ENCODE results near the gene ZBP1. TPM values are rescaled to one million over a fixed set of nuclear protein-coding genes. Genes with fewer than 3 reads are reported as not detected.

The ZBP1 gene
- total RNA-seq, 1 experiment from 2014 or later: not detected

DNA sequence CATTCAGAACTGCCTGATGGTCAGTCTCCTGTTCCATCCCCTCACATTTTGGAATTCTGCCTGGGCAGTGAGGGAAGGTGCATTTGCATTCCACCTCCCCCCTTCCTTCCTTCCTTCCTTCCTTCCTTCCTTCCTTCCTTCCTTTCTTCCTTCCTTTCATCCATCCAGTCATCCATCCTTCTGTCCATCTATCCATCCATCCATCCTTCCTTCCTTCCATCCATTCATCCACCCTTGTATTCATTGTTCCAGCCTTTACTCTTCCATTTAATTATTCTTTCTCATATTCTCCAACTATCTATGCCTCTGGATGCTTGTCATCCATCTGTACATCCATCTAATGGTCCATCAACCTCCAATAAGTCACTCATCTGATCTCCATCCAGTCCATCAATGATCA is 45.3 kb downstream of the ZBP1 start:
- H3K36me3 ChIP-seq (ENCODE audit: low read depth): no peaks in the 10 kb centered on the region
- no peaks in the 10 kb centered on the region for H3K9me2 ChIP-seq (ENCODE audit: insufficient read depth)
- ChIA-PET CTCF (no interaction called here), POLR2A (ENCODE audit: unreplicated experiment) (no interaction called here)
- intact Hi-C loops (cut with micrococcal nuclease; ENCODE audit: unreplicated experiment): no loop called here
- no peaks in the 10 kb centered on the region for H3F3A ChIP-seq (ENCODE audit: insufficient read depth, low read depth)
- no peak for TF ChIP-seq EZH2 (IDR thresholded peaks at IDR 0.05; ENCODE audit: low read depth)
- TF ChIP-seq, protein P1, sequence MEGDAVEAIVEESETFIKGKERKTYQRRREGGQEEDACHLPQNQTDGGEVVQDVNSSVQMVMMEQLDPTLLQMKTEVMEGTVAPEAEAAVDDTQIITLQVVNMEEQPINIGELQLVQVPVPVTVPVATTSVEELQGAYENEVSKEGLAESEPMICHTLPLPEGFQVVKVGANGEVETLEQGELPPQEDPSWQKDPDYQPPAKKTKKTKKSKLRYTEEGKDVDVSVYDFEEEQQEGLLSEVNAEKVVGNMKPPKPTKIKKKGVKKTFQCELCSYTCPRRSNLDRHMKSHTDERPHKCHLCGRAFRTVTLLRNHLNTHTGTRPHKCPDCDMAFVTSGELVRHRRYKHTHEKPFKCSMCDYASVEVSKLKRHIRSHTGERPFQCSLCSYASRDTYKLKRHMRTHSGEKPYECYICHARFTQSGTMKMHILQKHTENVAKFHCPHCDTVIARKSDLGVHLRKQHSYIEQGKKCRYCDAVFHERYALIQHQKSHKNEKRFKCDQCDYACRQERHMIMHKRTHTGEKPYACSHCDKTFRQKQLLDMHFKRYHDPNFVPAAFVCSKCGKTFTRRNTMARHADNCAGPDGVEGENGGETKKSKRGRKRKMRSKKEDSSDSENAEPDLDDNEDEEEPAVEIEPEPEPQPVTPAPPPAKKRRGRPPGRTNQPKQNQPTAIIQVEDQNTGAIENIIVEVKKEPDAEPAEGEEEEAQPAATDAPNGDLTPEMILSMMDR (conservative IDR thresholded peaks at IDR 0.05): no peak
- no peaks in the 10 kb centered on the region; the same call in 1 of the 2 replicates for H4K20me1 ChIP-seq (ENCODE audit: insufficient read depth)
- no peaks in the 10 kb centered on the region for H3K9me3 ChIP-seq (ENCODE audit: insufficient read depth, low read depth)
- no peaks in the 10 kb centered on the region for H3K79me2 ChIP-seq (ENCODE audit: low read depth)
- H3K4me2 ChIP-seq: no peak overlapping the region
- no peak overlapping the region for H2AFZ ChIP-seq
- no TSS peak for BruUV-seq (replicated peaks)
- no peak for DNase-seq
- no peaks in the 10 kb centered on the region for H3K4me1 ChIP-seq (replicated peaks; ENCODE audit: insufficient read depth)
- no peak overlapping the region for H3K27ac ChIP-seq
- no peak overlapping the region for H3K4me3 ChIP-seq
- peaks cover 98% of the 10 kb centered on the region for H3K27me3 ChIP-seq (ENCODE audit: insufficient read depth, low read depth)

DNA sequence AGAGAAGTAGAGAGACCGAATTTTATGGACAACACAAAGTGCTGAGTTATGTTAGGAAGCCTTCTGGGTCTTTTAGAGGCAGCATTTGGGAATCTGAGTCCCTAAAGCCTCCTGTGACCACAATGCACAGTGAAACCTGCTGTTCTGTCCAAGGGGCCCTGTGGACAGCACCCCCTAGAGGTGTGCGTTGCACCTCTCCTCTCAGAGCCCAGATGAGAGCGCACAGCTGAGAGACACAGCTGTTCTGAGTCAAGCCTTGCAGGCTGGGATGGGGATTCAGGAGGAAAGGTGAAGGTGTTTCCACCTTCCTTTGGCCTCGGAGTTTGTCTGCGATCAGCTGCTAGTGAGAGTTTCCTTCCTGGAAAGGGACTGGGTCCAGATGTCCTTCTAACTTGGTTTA is 46.3 kb downstream of the ZBP1 start:
- no TSS peak for BruUV-seq (replicated peaks)
- ChIA-PET CTCF (interaction anchor here (0.5 kb wide), 1 partner anchor 459 kb away, joined by 3 read pairs; no protein-coding TSS in a partner anchor), POLR2A (ENCODE audit: unreplicated experiment) (no interaction called here)
- Histone ChIP-seq H3K4me2 (no peak overlapping the region), H3K4me1 (replicated peaks; ENCODE audit: insufficient read depth) (no peaks in the 10 kb centered on the region), H3K79me2 (ENCODE audit: low read depth) (no peaks in the 10 kb centered on the region), H4K20me1 (ENCODE audit: insufficient read depth) (no peaks in the 10 kb centered on the region; the same call in 1 of the 2 replicates), H3K9me3 (ENCODE audit: insufficient read depth, low read depth) (no peaks in the 10 kb centered on the region), H3K36me3 (ENCODE audit: low read depth) (no peaks in the 10 kb centered on the region), H3K9me2 (ENCODE audit: insufficient read depth) (no peaks in the 10 kb centered on the region), H3F3A (ENCODE audit: insufficient read depth, low read depth) (no peaks in the 10 kb centered on the region), H3K27ac (no peak overlapping the region), H3K27me3 (ENCODE audit: insufficient read depth, low read depth) (peaks cover 98% of the 10 kb centered on the region), H2AFZ (no peak overlapping the region), H3K4me3 (no peak overlapping the region)
- TF ChIP-seq, protein P1 (conservative IDR thresholded peaks at IDR 0.05): peak; percentile 49; the same call in 1 of the 2 replicates
- TF ChIP-seq EZH2 (IDR thresholded peaks at IDR 0.05; ENCODE audit: low read depth): no peak
- no peak for DNase-seq
- intact Hi-C loops (cut with micrococcal nuclease; ENCODE audit: unreplicated experiment): no loop called here

DNA sequence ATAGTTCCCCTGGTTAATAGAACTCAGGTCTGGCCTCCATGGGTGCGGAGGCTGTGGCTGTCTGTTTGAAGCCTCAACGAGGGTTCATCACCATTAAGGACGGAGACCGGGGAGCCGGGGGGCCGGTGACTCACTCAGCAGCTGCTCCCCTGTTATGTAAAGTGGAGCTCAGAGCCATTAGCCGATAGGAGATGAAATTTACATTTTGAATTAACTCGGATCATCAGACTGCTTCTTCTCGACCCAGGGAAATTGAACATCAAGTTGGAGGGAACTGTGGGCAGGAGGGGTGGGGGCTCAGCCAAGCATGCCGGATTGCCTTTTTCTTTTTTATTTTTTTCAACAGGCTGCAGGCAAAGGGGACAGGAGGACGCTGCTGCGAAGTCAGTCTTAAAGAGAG is 47.0 kb downstream of the ZBP1 start:
- DNase-seq: no peak
- Histone ChIP-seq H3K36me3 (ENCODE audit: low read depth) (no peaks in the 10 kb centered on the region), H3K9me2 (ENCODE audit: insufficient read depth) (no peaks in the 10 kb centered on the region), H3K27me3 (ENCODE audit: insufficient read depth, low read depth) (peaks cover 98% of the 10 kb centered on the region), H3K4me1 (replicated peaks; ENCODE audit: insufficient read depth) (no peaks in the 10 kb centered on the region), H3K79me2 (ENCODE audit: low read depth) (no peaks in the 10 kb centered on the region), H3K4me3 (no peak overlapping the region), H3K27ac (no peak overlapping the region), H3K4me2 (no peak overlapping the region), H3K9me3 (ENCODE audit: insufficient read depth, low read depth) (no peaks in the 10 kb centered on the region), H2AFZ (no peak overlapping the region), H3F3A (ENCODE audit: insufficient read depth, low read depth) (no peaks in the 10 kb centered on the region), H4K20me1 (ENCODE audit: insufficient read depth) (no peaks in the 10 kb centered on the region; the same call in 1 of the 2 replicates)
- no peak for TF ChIP-seq EZH2 (IDR thresholded peaks at IDR 0.05; ENCODE audit: low read depth)
- TF ChIP-seq, protein P1 (conservative IDR thresholded peaks at IDR 0.05): no peak
- no TSS peak for BruUV-seq (replicated peaks)
- ChIA-PET POLR2A (ENCODE audit: unreplicated experiment) (no interaction called here), CTCF (no interaction called here)
- intact Hi-C loops (cut with micrococcal nuclease; ENCODE audit: unreplicated experiment): no loop called here

All from PC-9 (cell line).